Measurements from ENCODE around the gene TSPY2.
"Not testable (repeated sequence)": the region's sequence is repeated elsewhere in the genome, so short reads cannot be mapped to it uniquely, and the experiment has no call there.

Gene TSPY2

GRCh38 chrY:6245923-6246322 lies at the start of gene TSPY2:
Gene TSPY2, plus strand, starts transcription at chrY:6246223. Its CDS starts 46 bp downstream, at chrY:6246269.
- not testable (repeated sequence) for DNase-seq

GRCh38 chrY:6209565-6209964 lies 36.5 kb upstream of the TSPY2 start:
- DNase-seq = not testable (repeated sequence)

GRCh38 chrY:6217045-6217444 lies 29.0 kb upstream of the TSPY2 start:
- not testable (repeated sequence) for DNase-seq

GRCh38 chrY:6269839-6270238 lies 23.8 kb downstream of the TSPY2 start:
- not testable (repeated sequence) for DNase-seq
